ENCODE data around the gene HS3ST5.

DNA sequence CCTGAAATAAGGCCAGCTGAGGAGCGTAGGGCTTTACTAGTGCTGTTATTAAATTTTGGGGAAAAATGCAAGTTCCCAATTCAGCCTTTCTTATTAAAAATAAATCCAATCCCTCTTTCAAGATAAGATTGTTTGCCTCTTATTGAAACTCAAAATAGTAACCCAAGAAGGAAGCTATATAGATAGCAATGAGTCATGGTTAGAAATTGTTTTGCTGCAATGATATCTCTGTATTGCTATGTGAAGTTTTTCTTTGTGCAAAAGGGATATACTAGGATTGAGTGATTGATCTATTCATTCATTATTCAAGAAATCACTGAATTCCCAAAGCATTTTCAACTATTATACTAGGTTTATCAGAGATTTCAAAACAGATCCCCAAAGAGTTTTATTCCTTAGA lies 278.9 kb downstream of the HS3ST5 start:
- TF ChIP-seq, protein P1, sequence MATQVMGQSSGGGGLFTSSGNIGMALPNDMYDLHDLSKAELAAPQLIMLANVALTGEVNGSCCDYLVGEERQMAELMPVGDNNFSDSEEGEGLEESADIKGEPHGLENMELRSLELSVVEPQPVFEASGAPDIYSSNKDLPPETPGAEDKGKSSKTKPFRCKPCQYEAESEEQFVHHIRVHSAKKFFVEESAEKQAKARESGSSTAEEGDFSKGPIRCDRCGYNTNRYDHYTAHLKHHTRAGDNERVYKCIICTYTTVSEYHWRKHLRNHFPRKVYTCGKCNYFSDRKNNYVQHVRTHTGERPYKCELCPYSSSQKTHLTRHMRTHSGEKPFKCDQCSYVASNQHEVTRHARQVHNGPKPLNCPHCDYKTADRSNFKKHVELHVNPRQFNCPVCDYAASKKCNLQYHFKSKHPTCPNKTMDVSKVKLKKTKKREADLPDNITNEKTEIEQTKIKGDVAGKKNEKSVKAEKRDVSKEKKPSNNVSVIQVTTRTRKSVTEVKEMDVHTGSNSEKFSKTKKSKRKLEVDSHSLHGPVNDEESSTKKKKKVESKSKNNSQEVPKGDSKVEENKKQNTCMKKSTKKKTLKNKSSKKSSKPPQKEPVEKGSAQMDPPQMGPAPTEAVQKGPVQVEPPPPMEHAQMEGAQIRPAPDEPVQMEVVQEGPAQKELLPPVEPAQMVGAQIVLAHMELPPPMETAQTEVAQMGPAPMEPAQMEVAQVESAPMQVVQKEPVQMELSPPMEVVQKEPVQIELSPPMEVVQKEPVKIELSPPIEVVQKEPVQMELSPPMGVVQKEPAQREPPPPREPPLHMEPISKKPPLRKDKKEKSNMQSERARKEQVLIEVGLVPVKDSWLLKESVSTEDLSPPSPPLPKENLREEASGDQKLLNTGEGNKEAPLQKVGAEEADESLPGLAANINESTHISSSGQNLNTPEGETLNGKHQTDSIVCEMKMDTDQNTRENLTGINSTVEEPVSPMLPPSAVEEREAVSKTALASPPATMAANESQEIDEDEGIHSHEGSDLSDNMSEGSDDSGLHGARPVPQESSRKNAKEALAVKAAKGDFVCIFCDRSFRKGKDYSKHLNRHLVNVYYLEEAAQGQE (IDR thresholded peaks at IDR 0.05; ENCODE audit: insufficient read depth in 1 of 2, low read depth in 2 of 2, low read length in 2 of 2), result no peak
- TF ChIP-seq TAF1 (IDR thresholded peaks at IDR 0.05; ENCODE audit: borderline replicate concordance, insufficient read depth, low read length), result no peak
- no peak for TF ChIP-seq POLR2AphosphoS5 (IDR thresholded peaks at IDR 0.05; ENCODE audit: low read depth, low read length)
- TF ChIP-seq SIN3A (IDR thresholded peaks at IDR 0.05; ENCODE audit: borderline replicate concordance, insufficient read depth, low read length), result no peak
- TF ChIP-seq FOXP2 (optimal IDR thresholded peaks at IDR 0.05; ENCODE audit: borderline replicate concordance, extremely low read depth, extremely low read length, insufficient read depth), result no peak

Measured in PFSK-1 (cell line).